HG03097 (cell line): ENCODE results near the gene CCDC184.

ENCODE experiments used
- ATAC-seq: cut with Tn5 transposase; IDR thresholded peaks from one replicate; pipeline ENCODE4 v1.9.1; 2021; ENCODE audit not compliant: unreplicated experiment, low FRiP score

CCDC184 gene

GRCh38 chr12:48177982-48178381, 5.5 kb upstream of the CCDC184 start:
- no peak for ATAC-seq

- no peak for ATAC-seq
Measured at GRCh38 chr12:48179466-48179865, 4.0 kb upstream of the CCDC184 start.

GRCh38 chr12:48180424-48180823, 3.0 kb upstream of the CCDC184 start:
- no peak for ATAC-seq

GRCh38 chr12:48180857-48181495, 2.5 kb upstream of the CCDC184 start:
- no peak for ATAC-seq

- no peak for ATAC-seq
Measured at GRCh38 chr12:48182631-48183030, 813 bp upstream of the CCDC184 start.

GRCh38 chr12:48183876-48184548, 568 bp downstream of the CCDC184 start:
- no peak for ATAC-seq

- ATAC-seq = no peak
Measured at GRCh38 chr12:48184549-48184922, 1.1 kb downstream of the CCDC184 start.

GRCh38 chr12:48185181-48185919, 1.9 kb downstream of the CCDC184 start:
- ATAC-seq = no peak

GRCh38 chr12:48187916-48188695, 4.7 kb downstream of the CCDC184 start:
- ATAC-seq = no peak

GRCh38 chr12:48189331-48190125, 6.1 kb downstream of the CCDC184 start:
- ATAC-seq = peak; percentile 61

GRCh38 chr12:48191096-48191495, 7.7 kb downstream of the CCDC184 start:
- ATAC-seq = no peak

- no peak for ATAC-seq
Measured at GRCh38 chr12:48192861-48193260, 9.4 kb downstream of the CCDC184 start.

GRCh38 chr12:48193623-48194022, 10.2 kb downstream of the CCDC184 start:
- no peak for ATAC-seq

GRCh38 chr12:48194799-48195201, 11.4 kb downstream of the CCDC184 start:
- no peak for ATAC-seq

- no peak for ATAC-seq
Measured at GRCh38 chr12:48197549-48197970, 14.1 kb downstream of the CCDC184 start.

GRCh38 chr12:48197971-48198671, 14.7 kb downstream of the CCDC184 start:
- ATAC-seq = peak; percentile 99

GRCh38 chr12:48198672-48198971, 15.2 kb downstream of the CCDC184 start:
- peak; percentile 10 for ATAC-seq

GRCh38 chr12:48198985-48199384, 15.5 kb downstream of the CCDC184 start:
- ATAC-seq = no peak

GRCh38 chr12:48199774-48200221, 16.4 kb downstream of the CCDC184 start:
- no peak for ATAC-seq

GRCh38 chr12:48201091-48201490, 17.6 kb downstream of the CCDC184 start:
- ATAC-seq = no peak
